WI38 (cell line): Measurements from ENCODE around the gene C13orf42.

ENCODE experiments used
- H3K4me3 ChIP-seq: 2 replicates; pipeline ENCODE4 v1.5.1; 2011; ENCODE audit warnings: low read depth, mild to moderate bottlenecking, control low read depth, low read length
- CTCF ChIP-seq: IDR thresholded peaks from 2 replicates; pipeline ENCODE4 v1.5.1; 2012; ENCODE audit warnings: low read depth, mild to moderate bottlenecking, control low read depth, low read length

Gene C13orf42

GRCh38 chr13:51041710-51042109 lies 69.4 kb downstream of the C13orf42 start:
- no peak overlapping the region for H3K4me3 ChIP-seq
- TF ChIP-seq CTCF = no peak

GRCh38 chr13:51041126-51041525 lies 69.9 kb downstream of the C13orf42 start:
- TF ChIP-seq CTCF = no peak
- H3K4me3 ChIP-seq = no peak overlapping the region

GRCh38 chr13:51040431-51040830 lies 70.6 kb downstream of the C13orf42 start:
- no peak overlapping the region for H3K4me3 ChIP-seq
- TF ChIP-seq CTCF = no peak

GRCh38 chr13:51036418-51036817 lies 74.7 kb downstream of the C13orf42 start:
- TF ChIP-seq CTCF = no peak

GRCh38 chr13:51035978-51036377 lies 75.1 kb downstream of the C13orf42 start:
- no peak for TF ChIP-seq CTCF

More at GRCh38 chr13:51036418-51036817, 74.7 kb downstream of the C13orf42 start:
- H3K4me3 ChIP-seq = no peak overlapping the region

GRCh38 chr13:51035469-51035868 lies 75.6 kb downstream of the C13orf42 start:
- no peak for TF ChIP-seq CTCF

More at GRCh38 chr13:51035978-51036377, 75.1 kb downstream of the C13orf42 start:
- no peak overlapping the region for H3K4me3 ChIP-seq

GRCh38 chr13:51034906-51035305 lies 76.2 kb downstream of the C13orf42 start:
- no peak overlapping the region for H3K4me3 ChIP-seq
- no peak for TF ChIP-seq CTCF

More at GRCh38 chr13:51035469-51035868, 75.6 kb downstream of the C13orf42 start:
- H3K4me3 ChIP-seq = no peak overlapping the region
